Measurements from ENCODE around the gene CNIH1. TPM values are rescaled to one million over a fixed set of nuclear protein-coding genes. Genes with fewer than 3 reads are reported as not detected.
"Not testable (repeated sequence)": the region's sequence is repeated elsewhere in the genome, so short reads cannot be mapped to it uniquely, and the experiment has no call there.

Gene CNIH1
- total RNA-seq, 1 donor from 2014 or later: 101 TPM

DNA sequence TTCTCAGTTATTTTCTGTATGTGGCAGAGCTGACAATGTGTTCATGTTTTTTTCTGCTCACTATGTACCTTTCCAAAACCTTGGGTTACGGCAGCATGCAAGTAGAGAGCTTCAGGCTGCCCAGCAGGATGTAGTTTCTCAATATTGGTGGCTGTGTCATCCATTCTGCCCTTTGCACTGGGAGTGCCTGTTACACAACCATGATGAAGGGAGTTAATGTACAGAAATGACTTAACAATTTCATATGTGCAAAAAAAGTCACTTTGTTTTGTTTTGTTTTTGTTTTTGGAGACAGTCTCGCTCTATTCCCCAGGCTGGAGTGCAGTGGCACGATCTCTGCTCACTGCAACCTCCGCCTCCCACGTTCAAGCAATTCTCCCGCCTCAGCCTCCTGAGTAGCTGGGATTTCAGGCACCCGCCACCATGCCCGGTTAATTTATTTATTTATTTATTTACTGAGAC lies 6.1 kb upstream of the CNIH1 start:
- Histone ChIP-seq H3K27ac (no peak overlapping the region), H3K9me3 (no peaks in the 10 kb centered on the region), H3K27me3 (ENCODE audit: low read depth) (no peaks in the 10 kb centered on the region), H3K4me1 (no peaks in the 10 kb centered on the region), H3K4me3 (no peak overlapping the region), H3K36me3 (no peaks in the 10 kb centered on the region)
- ATAC-seq (peak; percentile 70 to 71), DNase-seq (peak; percentile 52)
- intact Hi-C loops (cut with DNase I): no loop called here
- TF ChIP-seq, protein P1, sequence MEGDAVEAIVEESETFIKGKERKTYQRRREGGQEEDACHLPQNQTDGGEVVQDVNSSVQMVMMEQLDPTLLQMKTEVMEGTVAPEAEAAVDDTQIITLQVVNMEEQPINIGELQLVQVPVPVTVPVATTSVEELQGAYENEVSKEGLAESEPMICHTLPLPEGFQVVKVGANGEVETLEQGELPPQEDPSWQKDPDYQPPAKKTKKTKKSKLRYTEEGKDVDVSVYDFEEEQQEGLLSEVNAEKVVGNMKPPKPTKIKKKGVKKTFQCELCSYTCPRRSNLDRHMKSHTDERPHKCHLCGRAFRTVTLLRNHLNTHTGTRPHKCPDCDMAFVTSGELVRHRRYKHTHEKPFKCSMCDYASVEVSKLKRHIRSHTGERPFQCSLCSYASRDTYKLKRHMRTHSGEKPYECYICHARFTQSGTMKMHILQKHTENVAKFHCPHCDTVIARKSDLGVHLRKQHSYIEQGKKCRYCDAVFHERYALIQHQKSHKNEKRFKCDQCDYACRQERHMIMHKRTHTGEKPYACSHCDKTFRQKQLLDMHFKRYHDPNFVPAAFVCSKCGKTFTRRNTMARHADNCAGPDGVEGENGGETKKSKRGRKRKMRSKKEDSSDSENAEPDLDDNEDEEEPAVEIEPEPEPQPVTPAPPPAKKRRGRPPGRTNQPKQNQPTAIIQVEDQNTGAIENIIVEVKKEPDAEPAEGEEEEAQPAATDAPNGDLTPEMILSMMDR (IDR thresholded peaks at IDR 0.05): no peak

DNA sequence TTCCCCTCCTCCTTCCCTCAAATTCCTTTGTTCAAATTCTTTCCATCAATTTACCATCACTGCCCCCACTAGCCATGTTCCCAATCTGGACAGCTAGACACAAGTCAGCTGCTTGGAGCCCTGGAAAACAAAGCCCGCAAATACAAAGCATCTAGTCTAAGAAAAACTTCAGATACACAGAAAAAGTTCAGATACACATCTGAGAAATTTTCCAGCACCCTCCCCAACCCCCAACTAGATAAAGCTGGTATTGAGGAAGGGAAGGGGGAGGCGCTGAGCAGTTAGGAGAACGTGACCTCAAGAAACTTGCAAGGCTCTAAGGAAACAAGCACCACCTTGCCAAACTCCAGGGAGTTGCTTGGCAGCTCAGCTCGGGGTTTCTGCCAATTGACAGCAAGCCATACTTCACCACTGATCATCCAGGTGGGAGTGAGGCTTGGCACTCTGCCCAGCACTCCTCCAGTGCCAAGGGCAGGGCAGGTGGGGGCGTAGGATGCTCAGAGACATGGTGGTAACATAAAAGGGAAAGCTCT lies 5.1 kb upstream of the CNIH1 start:
- no peak for ATAC-seq
- Histone ChIP-seq H3K9me3 (no peaks in the 10 kb centered on the region), H3K36me3 (no peaks in the 10 kb centered on the region), H3K27me3 (ENCODE audit: low read depth) (no peaks in the 10 kb centered on the region), H3K27ac (no peak overlapping the region), H3K4me1 (peaks cover 4% of the 10 kb centered on the region), H3K4me3 (no peak overlapping the region)
- intact Hi-C loops (cut with DNase I): no loop called here
- peak; percentile 45 for DNase-seq
- TF ChIP-seq, protein P1 (IDR thresholded peaks at IDR 0.05): no peak

DNA sequence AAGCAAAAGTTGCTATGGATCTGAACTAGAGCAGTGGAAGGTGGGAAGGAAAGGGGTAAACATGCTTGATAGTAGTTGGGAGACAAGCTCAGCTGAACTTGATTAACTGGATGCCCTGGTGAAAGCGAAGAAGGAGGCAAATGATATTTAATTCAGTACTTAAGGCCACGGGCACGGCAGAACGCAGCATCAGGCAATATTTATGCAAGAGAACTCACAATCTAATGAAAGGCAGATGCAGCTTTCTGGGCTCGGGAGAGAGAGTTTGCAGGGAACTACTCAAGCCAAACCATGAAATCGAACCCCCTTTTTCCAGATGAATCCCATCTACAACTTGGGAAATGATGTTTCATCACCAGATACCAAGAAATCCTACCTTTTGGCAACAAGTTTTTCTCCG lies 3.5 kb upstream of the CNIH1 start:
- DNase-seq (no peak), ATAC-seq (no peak)
- Histone ChIP-seq H3K27ac (no peak overlapping the region), H3K4me1 (peaks cover 14% of the 10 kb centered on the region), H3K36me3 (no peaks in the 10 kb centered on the region), H3K4me3 (no peak overlapping the region), H3K27me3 (ENCODE audit: low read depth) (no peaks in the 10 kb centered on the region), H3K9me3 (no peaks in the 10 kb centered on the region)
- TF ChIP-seq, protein P1 (IDR thresholded peaks at IDR 0.05): no peak
- intact Hi-C loops (cut with DNase I): no loop called here

DNA sequence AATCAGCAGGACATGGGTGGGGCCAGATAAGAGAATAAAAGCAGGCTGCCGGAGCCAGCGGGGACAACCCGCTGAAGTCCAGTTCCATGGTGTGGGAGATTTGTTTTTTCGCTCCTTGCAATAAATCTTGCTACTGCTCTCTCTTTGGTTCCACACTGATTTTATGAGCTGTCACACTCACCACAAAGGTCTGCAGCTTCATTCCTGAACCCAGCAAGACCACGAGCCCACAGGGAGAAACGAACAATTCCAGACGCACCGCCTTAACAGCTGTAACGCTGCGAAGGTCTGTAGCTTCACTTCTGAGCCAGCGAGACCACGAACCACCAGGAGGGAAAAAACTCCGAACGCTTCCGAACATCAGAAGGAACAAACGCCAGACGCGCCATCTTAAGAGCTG lies 2.8 kb upstream of the CNIH1 start:
- no peak overlapping the region for H3K4me3 ChIP-seq
- intact Hi-C loops (cut with DNase I): no loop called here
- TF ChIP-seq, protein P1 (IDR thresholded peaks at IDR 0.05): no peak
- no peak overlapping the region for H3K27ac ChIP-seq
- ATAC-seq (no peak), DNase-seq (no peak)
- H3K4me1 ChIP-seq: peaks cover 21% of the 10 kb centered on the region
- H3K36me3 ChIP-seq: no peaks in the 10 kb centered on the region
- no peaks in the 10 kb centered on the region for H3K9me3 ChIP-seq
- no peaks in the 10 kb centered on the region for H3K27me3 ChIP-seq (ENCODE audit: low read depth)

DNA sequence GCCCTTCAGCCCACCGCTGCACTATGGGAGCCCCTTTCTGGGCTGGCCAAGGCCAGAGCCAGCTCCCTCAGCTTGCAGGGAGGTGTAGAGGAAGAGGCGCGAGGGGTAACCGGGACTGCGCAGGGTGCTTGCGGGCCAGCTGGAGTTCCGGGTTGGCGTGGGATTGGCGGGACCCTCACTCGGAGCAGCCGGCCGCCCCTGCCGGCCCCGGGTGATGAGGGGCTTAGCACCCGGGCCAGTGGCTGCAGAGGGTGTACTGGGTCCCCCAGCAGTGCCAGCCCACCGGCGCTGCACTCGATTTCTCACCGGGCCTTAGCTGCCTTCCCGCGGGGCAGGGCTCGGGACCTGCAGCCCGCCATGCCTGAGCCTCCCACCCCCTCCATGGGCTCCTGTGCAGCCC lies 1.8 kb upstream of the CNIH1 start:
- intact Hi-C loops (cut with DNase I); H3K4me3 ChIP-seq; H3K36me3 ChIP-seq; H3K27me3 ChIP-seq (ENCODE audit: low read depth); ATAC-seq; H3K27ac ChIP-seq; H3K9me3 ChIP-seq: not testable (repeated sequence)
- DNase-seq: peak; percentile 36
- peaks cover 25% of the 10 kb centered on the region for H3K4me1 ChIP-seq

DNA sequence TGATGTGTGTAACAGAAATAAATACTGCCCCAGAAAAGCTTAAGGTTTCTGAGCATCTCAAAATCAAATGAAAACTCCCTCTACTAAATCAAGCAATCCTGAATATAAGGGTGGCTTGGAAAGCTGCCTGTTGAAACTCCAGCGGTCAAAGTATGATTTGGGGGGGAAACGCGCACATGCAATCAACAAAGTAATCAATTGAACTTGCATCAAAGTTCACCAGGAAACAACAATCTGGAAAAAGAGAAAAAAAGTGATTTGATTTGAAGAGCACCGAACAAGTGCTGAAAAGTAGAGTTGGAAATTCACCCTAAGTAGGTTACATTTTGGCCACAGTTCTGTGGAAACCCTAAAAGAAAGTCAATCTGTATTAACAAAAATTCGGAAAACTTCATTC lies 700 bp downstream of the CNIH1 start:
- TF ChIP-seq, protein P1 (IDR thresholded peaks at IDR 0.05): no peak
- Histone ChIP-seq H3K4me1 (peaks cover 43% of the 10 kb centered on the region), H3K27ac (peak overlapping the region; percentile 89), H3K9me3 (no peaks in the 10 kb centered on the region), H3K4me3 (peak overlapping the region; percentile 70), H3K36me3 (no peaks in the 10 kb centered on the region), H3K27me3 (ENCODE audit: low read depth) (no peaks in the 10 kb centered on the region)
- intact Hi-C loops (cut with DNase I): no loop called here
- ATAC-seq: no peak
- DNase-seq: no peak

Measured in lower lobe of right lung (tissue), 2 donors.